Liver (tissue), 9 donors: ENCODE data around the gene RAD9B. TPM values are rescaled to one million over a fixed set of nuclear protein-coding genes. Genes with fewer than 3 reads are reported as not detected.

Experiments
- DNase-seq: peaks from one replicate; pipeline ENCODE4 v3.0.0-alpha.2; 2017; ENCODE audit warnings: low spot score
- H3K27ac ChIP-seq, 2 donors: one replicate each; pipeline ENCODE4 v1.7.0; 2013; ENCODE audit warnings: inconsistent platforms in 2 of 2, low read length in 2 of 2, control low read depth in 1 of 2, low read depth in 1 of 2, mild to moderate bottlenecking in 1 of 2
- H3K27me3 ChIP-seq, 4 donors: one replicate each; pipeline versions ENCODE4 v1.6.1 to v1.7.0; 2013; ENCODE audit warnings: low read length in 3 of 4, inconsistent platforms in 1 of 4, mild to moderate bottlenecking in 1 of 4, moderate library complexity in 1 of 4; ENCODE audit not compliant: control insufficient read depth in 4 of 4, insufficient read depth in 4 of 4
- H3K36me3 ChIP-seq, 4 donors: one replicate each; pipeline versions ENCODE4 v1.6.1 to v1.7.0; 2013; ENCODE audit warnings: low read length in 3 of 4, mild to moderate bottlenecking in 3 of 4, low read depth in 1 of 4, moderate library complexity in 1 of 4; ENCODE audit not compliant: control insufficient read depth in 4 of 4, insufficient read depth in 3 of 4
- H3K4me1 ChIP-seq, 4 donors: one replicate each; pipeline versions ENCODE4 v1.6.1 to v1.7.0; 2013; ENCODE audit warnings: low read length in 3 of 4, mild to moderate bottlenecking in 3 of 4, moderate library complexity in 1 of 4; ENCODE audit not compliant: control insufficient read depth in 4 of 4, insufficient read depth in 4 of 4
- H3K4me3 ChIP-seq, 3 donors: one replicate each; pipeline versions ENCODE4 v1.6.1 to v1.7.0; 2013; ENCODE audit warnings: low read length in 3 of 3, control low read depth in 1 of 3, low read depth in 1 of 3, mild to moderate bottlenecking in 1 of 3
- H3K9ac ChIP-seq, 2 donors: one replicate each; pipeline ENCODE4 v1.7.0; 2013; ENCODE audit warnings: low read length in 2 of 2, mild to moderate bottlenecking in 2 of 2, moderate library complexity in 2 of 2, control low read depth in 1 of 2, low read depth in 1 of 2
- H3K9me3 ChIP-seq, 4 donors: one replicate each; pipeline versions ENCODE4 v1.6.1 to v1.7.0; 2013; ENCODE audit warnings: low read length in 3 of 4; ENCODE audit not compliant: control insufficient read depth in 4 of 4
- ATF3 ChIP-seq: IDR thresholded peaks from 2 replicates; pipeline ENCODE4 v1.6.1; 2016; ENCODE audit warnings: antibody characterized with exemption
- CTCF ChIP-seq: fragments of 150-350 bp; IDR thresholded peaks from 2 replicates; pipeline ENCODE4 v1.5.1; 2017; ENCODE audit warnings: improper control_type of control experiment, low read depth, low read length; ENCODE audit not compliant: missing input control
- EGR1 ChIP-seq, 2 donors: IDR thresholded peaks; 2 replicates each; pipeline ENCODE4 v1.6.1; 2016 to 2018; ENCODE audit warnings: antibody characterized with exemption in 2 of 2, low read depth in 2 of 2
- FOXA1 ChIP-seq: IDR thresholded peaks from 2 replicates; pipeline ENCODE4 v1.6.1; 2016; ENCODE audit warnings: antibody characterized with exemption
- FOXA2 ChIP-seq: IDR thresholded peaks from 2 replicates; pipeline ENCODE4 v1.6.1; 2016; ENCODE audit warnings: antibody characterized with exemption
- GABPA ChIP-seq, 2 donors: IDR thresholded peaks in 1 of 2; conservative IDR thresholded peaks in 1 of 2; 2 replicates each; pipeline ENCODE4 v1.6.1; 2016; ENCODE audit warnings: antibody characterized with exemption in 2 of 2, mild to moderate bottlenecking in 1 of 2, moderate library complexity in 1 of 2
- HNF4A ChIP-seq, 2 donors: conservative IDR thresholded peaks; 2 replicates each; pipeline ENCODE4 v1.6.1; 2016; ENCODE audit warnings: antibody characterized with exemption in 2 of 2, mild to moderate bottlenecking in 2 of 2
- HNF4G ChIP-seq: IDR thresholded peaks from 2 replicates; pipeline ENCODE4 v1.6.1; 2016; ENCODE audit warnings: antibody characterized with exemption
- JUND ChIP-seq, 2 donors: IDR thresholded peaks; 2 replicates each; pipeline ENCODE4 v1.6.1; 2016; ENCODE audit warnings: antibody characterized with exemption in 2 of 2
- MAX ChIP-seq: IDR thresholded peaks from 2 replicates; pipeline ENCODE4 v1.6.1; 2016; ENCODE audit warnings: antibody characterized with exemption
- NR2F2 ChIP-seq: IDR thresholded peaks from 2 replicates; pipeline ENCODE4 v1.6.1; 2016; ENCODE audit warnings: antibody characterized with exemption
- RAD21 ChIP-seq, 2 donors: IDR thresholded peaks; 2 replicates each; pipeline ENCODE4 v1.6.1; 2016; ENCODE audit warnings: antibody characterized with exemption in 2 of 2, mild to moderate bottlenecking in 2 of 2
- REST ChIP-seq: IDR thresholded peaks from 2 replicates; pipeline ENCODE4 v1.6.1; 2016; ENCODE audit warnings: antibody characterized with exemption, mild to moderate bottlenecking
- RXRA ChIP-seq, 2 donors: IDR thresholded peaks; 2 replicates each; pipeline ENCODE4 v1.6.1; 2017 to 2018; ENCODE audit warnings: antibody characterized with exemption in 2 of 2, mild to moderate bottlenecking in 1 of 2
- SP1 ChIP-seq: IDR thresholded peaks from 2 replicates; pipeline ENCODE4 v1.6.1; 2018; ENCODE audit warnings: antibody characterized with exemption, mild to moderate bottlenecking
- TAF1 ChIP-seq: conservative IDR thresholded peaks from 2 replicates; pipeline ENCODE4 v1.6.1; 2016; ENCODE audit warnings: antibody characterized with exemption, mild to moderate bottlenecking
- YY1 ChIP-seq: IDR thresholded peaks from 2 replicates; pipeline ENCODE4 v1.6.1; 2016; ENCODE audit warnings: antibody characterized with exemption, mild to moderate bottlenecking
- ZBTB33 ChIP-seq: IDR thresholded peaks from 2 replicates; pipeline ENCODE4 v1.6.1; 2016; ENCODE audit warnings: antibody characterized with exemption
- WGBS: extraction: QIAGEN DNeasy Blood & Tissue Kit; methylation state at CpG from one replicate; pipeline ENCODE4 v1.1.7; 2013; 5-methylcytosine and 5-hydroxymethylcytosine counted together
- polyA plus RNA-seq, 2 donors: library from polyadenylated mRNA; stranded (reverse) in 1 of 2; unstranded in 1 of 2; fragments of 200-250 nt in 1 of 2; fragments of >200 nt in 1 of 2; fragmentation: Nextera tagmentation in 1 of 2; extraction: Ambion mirVana in 1 of 2; gene quantifications; one replicate each; pipeline versions ENCODE4 v1.2.1 to v1.2.3, GENCODE V29; 2013 to 2015
- total RNA-seq, 2 donors: library from RNA; depleted of rRNA; stranded (reverse); fragments of >200 nt; gene quantifications; one replicate each; pipeline ENCODE4 v1.2.3, GENCODE V29; 2014
- donor health status: healthy.
- donor health status: healthy.
- donor health status: healthy.
- donor health status: healthy.
- donor health status: healthy.

Gene RAD9B
- total and polyA plus RNA-seq, 4 donors, result 0.14 to 0.56 (median 0.28) TPM

GRCh38 chr12:110513842-110514241, 11.7 kb downstream of the RAD9B start:
- TF ChIP-seq JUND (IDR thresholded peaks at IDR 0.05) (no peak), REST (no peak), YY1 (no peak), HNF4G (no peak), ATF3 (no peak)
- Histone ChIP-seq H3K9ac (no peak overlapping the region), H3K27me3 (no peaks in the 10 kb centered on the region), H3K9me3 (no peaks in the 10 kb centered on the region), H3K4me1 (no peaks in the 10 kb centered on the region), H3K27ac (no peak overlapping the region), H3K4me3 (no peak overlapping the region), H3K36me3 (no peaks in the 10 kb centered on the region)
- no peak for DNase-seq
- WGBS, result 86% methylated on average over 6 of the region's 6 CpGs

DNA sequence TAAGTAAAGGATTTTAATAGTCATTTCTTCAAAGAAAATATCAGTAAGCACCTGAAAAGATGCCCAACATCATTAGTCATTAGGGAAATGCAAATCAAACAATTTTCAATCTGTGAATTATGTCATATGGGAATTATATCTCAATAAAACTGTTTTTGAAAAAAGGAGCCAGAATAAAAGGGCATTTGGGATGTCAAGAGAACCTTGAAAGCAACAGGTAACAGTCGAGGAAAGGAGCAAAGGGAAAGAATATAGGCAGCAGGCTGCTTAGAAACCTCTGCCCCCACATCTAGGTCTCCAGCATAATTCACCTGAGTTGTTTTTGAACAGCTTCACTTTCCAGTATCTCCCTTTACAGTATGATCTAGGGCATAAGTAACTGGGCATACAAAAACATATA, 12.2 kb downstream of the RAD9B start:
- H3K4me1 ChIP-seq, result no peaks in the 10 kb centered on the region
- WGBS, result 77% methylated on average over 1 of the region's 1 CpG
- DNase-seq, result no peak
- no peak overlapping the region for H3K27ac ChIP-seq
- no peak overlapping the region for H3K9ac ChIP-seq
- TF ChIP-seq HNF4A (conservative IDR thresholded peaks at IDR 0.05) (no peak), FOXA1 (no peak), EGR1 (IDR thresholded peaks at IDR 0.05; ENCODE audit: low read depth in 2 of 2) (no peak), YY1 (no peak), FOXA2 (no peak), CTCF (no peak), RXRA (IDR thresholded peaks at IDR 0.05) (no peak), NR2F2 (no peak), TAF1 (no peak), GABPA (IDR thresholded peaks at IDR 0.05 in 1 of 2, conservative IDR thresholded peaks at IDR 0.05 in 1 of 2) (no peak), RAD21 (IDR thresholded peaks at IDR 0.05) (no peak), MAX (no peak), HNF4G (no peak), ATF3 (no peak), REST (no peak), JUND (IDR thresholded peaks at IDR 0.05) (no peak), ZBTB33 (no peak), SP1 (no peak)
- H3K27me3 ChIP-seq, result no peaks in the 10 kb centered on the region
- no peaks in the 10 kb centered on the region for H3K9me3 ChIP-seq
- no peaks in the 10 kb centered on the region for H3K36me3 ChIP-seq
- no peak overlapping the region for H3K4me3 ChIP-seq
